Cortex of kidney (tissue), 1 donor: ENCODE results near the gene ARID1B.

Source experiments
- DNase-seq: peaks from one replicate; lab custom pipeline; 2025; lab: John Stamatoyannopoulos, UW

The ARID1B gene

DNA sequence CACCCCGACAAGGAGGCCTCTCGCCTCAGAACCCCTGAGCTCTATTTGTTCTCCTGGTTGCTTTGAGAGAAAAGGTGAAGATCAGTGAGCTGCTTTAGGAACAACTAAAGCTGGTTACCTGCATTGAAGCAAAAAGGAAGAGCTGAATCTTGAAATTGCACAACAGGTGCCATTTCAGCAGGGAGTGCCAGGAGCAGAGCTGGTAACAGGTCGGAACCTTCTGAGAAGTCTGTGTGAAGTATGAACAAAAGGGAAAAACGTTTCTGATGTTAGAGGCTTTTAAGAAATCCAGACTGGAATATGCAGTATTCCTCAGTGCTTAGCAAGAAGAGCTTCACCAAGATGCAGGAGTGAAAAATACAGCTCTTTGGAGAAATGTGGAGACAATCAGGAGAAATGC, 382.2 kb downstream of the ARID1B start:
- DNase-seq: no peak

DNA sequence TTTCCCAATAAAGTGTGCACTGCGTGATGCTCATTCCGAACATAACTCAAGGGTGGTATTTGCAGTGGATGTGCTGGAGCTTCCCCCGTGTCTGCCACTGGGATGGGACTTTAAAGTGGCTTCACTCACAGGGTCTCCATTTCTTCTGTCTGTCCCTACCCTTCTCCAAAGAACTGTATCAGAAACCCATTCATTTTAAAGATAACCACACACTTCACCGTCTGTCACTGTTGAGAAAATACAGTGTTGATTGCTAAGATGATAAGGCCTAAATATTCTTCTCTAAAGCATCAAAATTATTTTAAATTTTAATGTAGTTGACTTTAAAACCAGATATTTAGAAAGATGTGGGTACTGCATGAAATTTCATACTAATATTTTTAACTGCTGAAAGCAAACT, 384.7 kb downstream of the ARID1B start:
- no peak for DNase-seq

DNA sequence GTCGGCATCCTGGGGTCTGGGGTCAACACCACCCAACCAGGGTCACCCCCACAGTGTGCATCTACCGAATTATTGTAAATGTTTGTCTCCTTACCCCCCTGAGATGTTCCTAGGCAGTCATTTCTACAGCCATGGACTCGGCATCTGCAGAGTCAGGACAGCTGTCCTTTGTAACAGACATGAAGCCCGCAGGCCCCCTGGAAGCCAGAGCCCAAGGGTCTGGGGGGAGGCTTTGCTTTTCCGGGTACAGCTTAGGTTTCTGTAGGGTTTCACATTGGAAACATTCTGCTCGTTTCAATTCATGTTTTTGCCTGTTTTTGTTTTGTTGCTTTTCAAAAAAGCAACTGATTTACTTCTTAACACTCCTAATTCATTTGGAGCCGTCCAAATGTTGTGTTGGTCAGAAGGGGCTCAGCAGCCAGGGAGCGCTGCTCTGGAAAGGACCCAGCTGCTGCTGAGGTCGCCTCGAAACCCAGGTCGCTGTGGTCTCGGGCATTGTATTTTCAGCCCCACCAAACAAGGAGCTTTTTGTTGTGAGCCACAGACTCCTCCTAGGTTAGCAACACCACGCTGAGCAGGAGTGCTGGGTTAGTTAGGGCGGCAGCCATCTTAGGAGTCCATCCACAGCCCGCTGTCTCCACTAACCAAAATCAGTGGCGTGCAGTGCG, 385.7 kb downstream of the ARID1B start:
- no peak for DNase-seq

DNA sequence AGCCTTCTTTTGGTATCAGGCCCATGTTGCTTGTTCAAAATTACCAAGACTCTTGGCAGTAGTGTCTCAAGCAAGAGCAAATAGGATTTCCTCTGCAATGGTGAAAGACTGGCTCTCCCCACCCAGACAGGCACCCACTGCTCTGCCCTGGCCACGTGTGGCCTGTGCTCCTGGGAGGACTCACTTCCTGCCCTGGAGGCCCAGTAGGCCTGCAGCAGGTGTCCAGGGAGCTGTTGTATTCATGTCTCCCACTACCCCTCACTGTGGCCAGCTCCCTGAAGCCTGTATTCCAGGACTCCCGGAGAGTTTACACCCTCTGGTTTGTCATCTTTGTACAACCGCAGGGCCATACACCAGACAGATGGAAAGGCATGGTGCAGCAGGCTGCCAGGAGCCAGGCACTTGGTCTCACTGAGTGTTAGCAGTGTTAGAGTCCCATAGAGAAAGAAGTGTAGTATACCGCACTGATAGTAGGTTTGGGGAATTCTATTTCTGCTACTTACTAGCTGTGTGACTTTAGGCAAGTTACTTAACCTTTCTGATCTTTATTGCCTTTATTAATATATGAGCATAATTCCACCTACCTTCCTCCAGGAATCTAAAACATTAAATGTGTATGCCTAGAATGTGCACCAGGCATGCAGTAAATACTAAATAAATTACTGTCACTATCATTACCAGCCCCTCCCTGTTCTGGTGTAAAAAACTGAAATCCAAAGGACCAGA, 386.4 kb downstream of the ARID1B start:
- no peak for DNase-seq

DNA sequence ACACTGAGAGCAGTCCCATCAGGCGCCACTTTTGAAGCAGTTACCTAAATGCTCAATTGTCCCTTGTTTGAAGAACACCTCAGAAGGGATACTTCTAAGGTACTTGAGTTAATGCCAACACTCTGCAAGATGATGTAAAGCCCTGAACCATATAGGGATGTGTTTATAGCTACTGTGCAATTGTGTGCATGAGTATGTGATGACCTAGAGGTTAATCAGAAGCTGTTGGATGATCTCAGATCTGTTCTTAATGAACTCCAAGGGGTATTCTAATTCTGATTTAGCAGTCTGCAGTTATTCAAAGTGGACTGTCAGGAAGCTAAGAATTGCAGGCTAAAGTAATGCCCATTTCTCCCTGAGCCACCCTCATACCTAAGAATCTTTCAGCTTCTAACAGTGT, 387.8 kb downstream of the ARID1B start:
- no peak for DNase-seq

DNA sequence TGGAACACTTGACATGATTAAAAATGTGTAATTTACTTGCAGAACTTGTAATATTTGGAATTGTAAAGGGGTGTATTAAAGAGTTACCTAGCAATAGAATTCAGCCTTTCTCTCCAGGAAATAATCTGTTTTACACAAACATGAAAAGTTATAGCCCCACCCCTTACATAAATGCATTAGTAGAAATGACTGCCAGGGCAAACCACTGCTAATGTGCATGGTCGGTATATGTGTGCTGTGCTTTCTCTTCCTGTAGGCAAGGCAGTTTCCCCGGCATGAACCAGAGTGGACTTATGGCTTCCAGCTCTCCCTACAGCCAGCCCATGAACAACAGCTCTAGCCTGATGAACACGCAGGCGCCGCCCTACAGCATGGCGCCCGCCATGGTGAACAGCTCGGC, 389.6 kb downstream of the ARID1B start:
- no peak for DNase-seq

DNA sequence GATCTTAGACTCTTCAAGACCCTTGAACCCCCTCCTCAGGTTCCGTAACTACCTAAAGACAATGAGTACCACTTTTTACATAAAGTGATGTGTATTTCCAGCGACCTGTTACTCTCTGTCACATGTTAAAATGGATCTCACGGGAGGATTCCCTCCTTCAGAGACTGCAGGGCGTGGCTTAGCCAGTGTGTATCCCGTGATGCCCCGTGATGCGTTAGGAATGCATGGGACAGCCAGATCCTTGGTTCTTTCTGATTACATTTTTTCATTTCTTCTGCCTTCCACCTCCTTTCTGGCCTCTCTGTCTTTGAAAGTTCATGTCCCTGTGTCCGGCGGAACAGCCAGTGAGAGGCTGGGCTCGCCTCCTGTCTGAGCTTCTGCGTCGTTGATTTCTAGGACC, 390.7 kb downstream of the ARID1B start:
- DNase-seq: no peak

DNA sequence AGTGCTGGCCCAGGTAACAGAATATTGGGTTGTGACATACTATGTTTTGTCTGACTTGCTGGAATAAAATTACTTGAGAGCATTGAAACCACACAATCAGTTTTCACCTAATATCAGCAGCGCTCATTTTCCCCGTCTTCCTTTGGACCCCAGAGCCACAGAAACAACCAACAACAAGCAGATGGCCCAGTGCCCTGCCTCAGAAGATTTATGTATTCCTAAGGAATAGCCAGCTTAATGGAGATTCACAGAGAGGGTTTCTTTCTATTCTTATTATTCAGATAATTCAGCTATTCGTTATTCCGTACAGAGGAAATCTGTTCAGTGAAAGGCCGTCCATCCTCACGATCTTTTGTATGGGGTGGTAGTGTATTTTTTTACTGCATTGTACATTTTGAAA, 391.3 kb downstream of the ARID1B start:
- DNase-seq: no peak

DNA sequence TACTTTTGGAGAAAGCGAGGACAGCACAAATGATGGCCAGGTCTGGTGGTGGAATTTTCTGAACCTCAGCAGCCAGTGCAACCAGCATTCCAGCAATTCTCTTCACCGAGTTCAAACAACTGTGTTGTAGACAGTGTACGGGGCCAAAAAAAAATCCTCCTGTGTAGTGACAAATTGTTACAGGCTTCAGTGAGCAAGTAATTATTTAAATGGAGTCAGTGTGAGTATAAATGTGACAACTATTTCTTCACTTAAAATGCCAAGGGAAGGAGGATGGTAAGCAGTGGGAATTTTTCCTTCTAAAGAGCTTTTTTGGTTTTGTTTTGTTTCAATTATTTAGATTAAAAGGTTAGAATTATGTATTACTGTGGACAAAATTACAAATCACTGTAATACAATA, 392.0 kb downstream of the ARID1B start:
- DNase-seq: no peak

DNA sequence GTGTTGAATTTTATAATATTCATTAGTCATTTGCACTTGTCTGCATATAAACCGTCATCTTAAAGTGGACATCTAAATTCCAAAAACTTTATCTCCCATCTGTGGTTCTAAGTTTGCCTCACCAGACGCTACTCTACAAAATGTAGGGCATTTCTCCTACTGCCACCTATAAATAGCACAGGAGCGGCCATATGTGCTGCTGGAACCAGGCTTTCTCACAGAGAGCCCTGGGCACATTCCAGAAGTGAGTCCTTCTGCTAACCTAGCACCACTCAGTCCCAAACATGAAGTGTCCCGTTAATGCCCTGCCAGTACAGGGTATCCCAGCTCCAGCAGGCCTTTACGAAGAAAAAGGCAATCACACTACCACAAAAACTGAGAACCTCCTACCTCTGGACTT, 392.5 kb downstream of the ARID1B start:
- DNase-seq: no peak

DNA sequence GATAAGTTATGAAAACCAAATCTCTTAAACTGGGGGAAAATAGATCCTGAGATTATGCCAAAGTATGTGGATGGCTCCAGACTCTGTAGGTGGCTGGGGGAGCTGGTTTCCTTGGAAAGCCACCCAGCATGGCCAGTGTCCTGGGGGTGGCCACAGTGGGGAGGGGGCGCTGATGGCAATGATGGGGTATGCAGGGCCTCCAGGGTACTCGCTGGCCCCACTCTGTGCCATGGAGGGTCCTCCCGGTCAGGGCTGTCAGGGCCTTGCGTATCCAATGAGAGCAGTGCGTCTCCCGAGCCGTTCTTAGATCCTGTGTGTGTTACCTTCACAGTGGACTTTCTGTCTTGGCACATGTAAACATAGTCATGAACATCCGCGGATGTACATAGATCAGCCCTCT, 393.4 kb downstream of the ARID1B start:
- DNase-seq: no peak

DNA sequence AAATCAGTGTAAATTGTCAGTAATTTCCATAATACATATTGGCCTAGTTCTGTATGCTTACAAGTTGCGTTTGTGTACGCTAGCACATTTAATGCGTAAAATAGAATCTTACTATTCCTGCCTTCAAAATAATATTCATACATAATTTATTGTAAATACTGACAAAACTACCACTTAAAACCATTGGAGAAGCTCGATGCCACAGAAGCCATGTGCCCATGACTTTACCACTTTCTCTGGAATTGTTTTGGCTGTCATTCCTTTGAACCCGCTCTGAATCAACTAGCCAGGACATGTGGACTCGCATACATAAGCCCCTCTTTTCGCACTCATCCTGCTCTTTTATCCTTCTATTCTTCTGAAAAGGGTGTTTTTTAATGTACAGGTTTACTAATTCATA, 394.6 kb downstream of the ARID1B start:
- DNase-seq: no peak

DNA sequence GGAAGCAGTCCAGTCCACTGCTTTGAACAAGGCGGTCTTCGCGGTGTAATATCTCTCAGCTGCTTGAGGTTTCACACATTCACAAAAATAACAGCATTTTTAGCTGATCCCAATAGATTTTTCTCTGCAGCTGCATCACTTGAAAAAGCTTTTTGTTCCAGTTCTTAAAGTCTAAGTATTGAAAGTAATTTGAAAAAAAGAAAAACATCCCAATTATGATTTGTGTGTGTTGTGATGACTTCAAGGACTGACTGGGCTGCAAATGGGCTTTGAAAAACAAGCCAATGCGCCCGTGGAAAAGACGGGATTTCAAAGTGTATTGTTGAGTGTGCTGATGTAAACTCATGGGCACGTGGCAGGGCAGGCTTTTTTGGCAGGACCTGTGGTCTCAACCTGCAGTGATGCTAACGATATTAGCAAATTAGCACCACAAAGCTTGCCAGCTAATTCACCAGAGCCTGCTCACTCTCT, 395.1 kb downstream of the ARID1B start:
- no peak for DNase-seq

DNA sequence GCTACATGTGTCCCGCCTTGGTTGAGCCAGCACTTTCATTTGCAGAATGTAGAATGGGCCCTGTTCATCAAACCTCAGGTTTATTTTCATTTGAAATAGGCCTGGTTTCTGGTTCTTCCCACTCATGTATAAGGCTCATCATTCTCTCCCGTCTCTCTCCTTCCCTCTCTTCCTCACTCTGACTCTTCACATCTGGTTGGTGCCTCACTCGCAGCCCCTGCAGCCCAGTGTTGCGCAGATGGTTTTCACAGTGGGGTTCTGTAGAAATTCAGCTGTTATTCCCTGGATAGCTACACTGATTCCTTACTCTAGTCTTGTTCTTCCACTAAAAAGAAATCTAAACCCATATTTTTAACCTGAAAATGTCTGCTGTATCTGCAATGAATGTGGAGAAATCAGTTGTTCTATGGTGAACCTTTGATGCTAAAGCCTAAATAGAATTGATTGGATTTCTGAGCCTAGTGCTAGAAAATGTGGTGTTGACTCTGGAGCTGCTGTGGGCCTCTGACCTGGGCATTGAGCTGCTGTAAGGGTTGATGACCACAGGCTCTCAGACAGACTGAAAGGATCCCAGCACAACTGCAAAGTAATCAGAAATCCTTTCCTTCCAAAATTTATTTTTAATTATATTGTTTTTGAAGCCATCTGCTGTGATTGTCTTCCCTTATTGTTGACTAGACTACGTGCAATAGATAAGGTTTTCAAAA, 395.8 kb downstream of the ARID1B start:
- DNase-seq: no peak

DNA sequence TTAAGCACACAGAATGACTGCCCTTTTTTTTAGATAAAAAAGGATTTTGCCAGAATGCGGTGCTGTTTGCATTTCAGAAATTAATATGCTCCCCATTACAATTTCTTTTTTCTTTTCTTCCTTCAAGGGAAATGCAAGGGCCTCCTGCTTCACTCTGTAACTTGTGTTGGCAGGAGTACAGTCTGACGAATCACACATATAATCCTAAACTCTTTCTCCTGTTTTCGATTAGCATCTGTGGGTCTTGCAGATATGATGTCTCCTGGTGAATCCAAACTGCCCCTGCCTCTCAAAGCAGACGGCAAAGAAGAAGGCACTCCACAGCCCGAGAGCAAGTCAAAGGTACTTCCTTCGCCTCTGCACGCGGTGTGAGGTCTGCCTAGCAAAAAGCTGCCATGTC, 396.6 kb downstream of the ARID1B start:
- no peak for DNase-seq

DNA sequence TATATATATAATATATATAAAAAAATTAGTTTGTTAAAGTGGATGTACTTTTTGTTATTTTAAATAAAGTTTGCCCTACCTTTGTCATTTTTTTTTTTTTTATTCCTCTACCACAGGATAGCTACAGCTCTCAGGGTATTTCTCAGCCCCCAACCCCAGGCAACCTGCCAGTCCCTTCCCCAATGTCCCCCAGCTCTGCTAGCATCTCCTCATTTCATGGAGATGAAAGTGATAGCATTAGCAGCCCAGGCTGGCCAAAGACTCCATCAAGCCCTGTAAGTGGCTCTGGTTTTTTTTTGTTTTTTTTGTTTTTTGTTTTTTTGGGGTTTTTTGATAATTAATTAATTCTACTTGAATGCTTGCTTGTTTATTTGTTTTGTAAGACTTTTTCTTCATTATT, 397.6 kb downstream of the ARID1B start:
- DNase-seq: no peak

DNA sequence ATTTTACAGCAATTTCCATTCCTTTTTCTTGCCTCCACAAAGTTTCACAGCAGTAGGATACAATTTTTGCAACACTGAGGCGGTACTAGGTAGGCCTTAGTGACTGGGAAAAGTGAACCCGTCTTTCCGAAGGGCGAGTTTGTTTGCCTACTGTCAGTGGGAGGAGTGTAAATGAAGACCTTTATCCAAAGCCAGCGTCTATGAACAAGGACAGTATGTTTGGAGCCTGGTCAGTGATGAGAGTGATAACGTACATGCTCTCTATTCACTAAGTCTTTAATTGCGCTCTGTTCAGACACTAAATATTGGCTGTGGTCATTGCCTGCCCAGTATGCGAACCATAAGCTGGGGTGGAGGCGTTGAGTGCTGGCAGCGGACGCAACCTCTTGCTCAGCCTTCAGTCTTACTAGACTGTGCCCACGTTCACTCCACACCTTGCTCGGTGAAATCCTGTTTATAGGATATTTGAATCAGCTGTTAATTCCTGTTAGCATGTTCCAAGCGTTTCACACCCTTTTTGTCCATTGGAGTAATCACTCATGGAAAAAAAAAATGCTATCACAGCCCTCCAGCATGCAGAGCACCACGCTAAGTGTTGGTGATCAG, 400.7 kb downstream of the ARID1B start:
- DNase-seq: no peak

DNA sequence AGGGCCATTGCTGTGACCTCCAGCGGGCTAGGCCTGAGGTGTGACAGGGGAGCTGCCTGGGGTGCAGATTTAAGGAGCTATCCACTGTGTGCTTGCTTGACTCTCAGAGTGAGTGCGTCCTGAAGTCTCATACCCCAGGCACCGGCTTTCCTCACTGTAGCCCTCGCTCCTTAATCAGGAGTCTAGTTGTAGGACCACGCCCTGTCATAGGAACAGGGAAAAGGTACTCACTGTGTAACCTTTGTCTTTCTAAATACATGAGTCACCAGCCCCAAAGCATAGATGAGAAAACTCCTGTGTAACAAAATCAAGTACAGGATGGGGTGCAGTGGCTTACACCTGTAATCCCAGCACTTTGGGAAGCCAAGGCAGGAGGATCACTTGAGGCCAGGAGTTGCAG, 404.5 kb downstream of the ARID1B start:
- no peak for DNase-seq

DNA sequence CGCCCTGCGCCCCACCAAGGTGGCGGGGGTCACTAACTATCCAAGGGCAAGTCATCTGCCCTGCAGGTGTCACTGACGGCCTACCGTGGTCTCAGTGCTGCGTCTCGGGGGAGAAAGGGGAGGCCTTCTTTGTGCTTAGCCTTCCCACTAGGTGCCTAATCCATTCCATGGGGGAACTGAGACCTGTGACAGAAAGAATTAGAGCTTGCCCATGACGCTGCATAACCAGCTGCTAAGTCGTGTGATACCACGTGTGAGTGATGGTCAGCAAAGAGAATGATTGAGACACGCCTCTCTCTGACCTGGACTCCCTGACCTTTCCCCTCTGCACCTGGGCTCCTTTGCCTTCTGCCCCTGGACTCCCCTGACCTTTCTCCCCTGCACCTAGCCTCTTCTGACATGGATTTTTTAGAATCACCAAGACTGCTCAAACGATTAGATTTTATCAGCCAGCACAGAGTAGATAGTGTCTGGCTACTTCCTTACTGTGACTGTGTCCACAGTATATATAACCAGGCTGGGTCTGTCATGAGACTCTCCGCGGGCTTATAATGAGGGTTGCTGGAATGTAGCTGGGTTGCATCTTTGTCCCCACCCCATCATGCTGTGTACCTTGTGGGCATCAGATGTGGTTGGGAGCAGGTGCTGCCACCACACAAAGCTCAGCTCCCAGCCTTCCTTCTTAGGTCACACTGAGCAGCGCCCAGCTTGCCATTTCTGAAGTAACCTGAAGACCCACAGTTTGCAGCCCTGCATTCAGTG, 405.5 kb downstream of the ARID1B start:
- DNase-seq: no peak

DNA sequence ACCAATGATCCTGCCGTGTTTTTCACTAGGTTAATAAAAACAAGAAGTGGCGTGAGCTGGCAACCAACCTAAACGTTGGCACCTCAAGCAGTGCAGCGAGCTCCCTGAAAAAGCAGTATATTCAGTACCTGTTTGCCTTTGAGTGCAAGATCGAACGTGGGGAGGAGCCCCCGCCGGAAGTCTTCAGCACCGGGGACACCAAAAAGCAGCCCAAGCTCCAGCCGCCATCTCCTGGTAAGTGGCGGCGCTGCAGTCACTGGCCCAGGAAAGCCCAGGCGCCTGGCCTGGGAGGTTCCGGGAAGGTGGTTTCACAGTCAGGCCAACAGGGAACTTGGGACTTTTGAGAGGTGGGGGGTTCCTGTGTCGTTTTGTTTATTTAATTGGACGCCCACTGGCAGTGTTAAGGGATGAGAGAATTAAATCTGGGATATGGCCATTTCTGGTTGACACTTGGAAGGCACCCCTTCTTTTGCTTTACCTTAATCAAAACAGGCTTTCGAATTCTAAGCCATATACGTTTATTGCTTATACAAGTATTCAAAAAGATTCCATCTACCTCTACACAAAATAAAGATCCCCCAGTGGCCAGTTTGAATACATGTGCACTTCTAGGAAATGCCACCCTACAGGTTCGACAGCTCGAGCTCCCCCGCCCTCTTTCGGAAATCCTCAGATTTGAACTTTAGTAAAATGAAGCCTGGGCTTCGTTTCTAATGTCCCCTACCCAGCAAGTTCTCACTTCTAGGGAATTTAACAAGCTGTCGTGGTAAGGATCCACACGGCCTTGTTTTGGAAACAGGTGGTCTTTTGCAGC, 407.2 kb downstream of the ARID1B start:
- no peak for DNase-seq

DNA sequence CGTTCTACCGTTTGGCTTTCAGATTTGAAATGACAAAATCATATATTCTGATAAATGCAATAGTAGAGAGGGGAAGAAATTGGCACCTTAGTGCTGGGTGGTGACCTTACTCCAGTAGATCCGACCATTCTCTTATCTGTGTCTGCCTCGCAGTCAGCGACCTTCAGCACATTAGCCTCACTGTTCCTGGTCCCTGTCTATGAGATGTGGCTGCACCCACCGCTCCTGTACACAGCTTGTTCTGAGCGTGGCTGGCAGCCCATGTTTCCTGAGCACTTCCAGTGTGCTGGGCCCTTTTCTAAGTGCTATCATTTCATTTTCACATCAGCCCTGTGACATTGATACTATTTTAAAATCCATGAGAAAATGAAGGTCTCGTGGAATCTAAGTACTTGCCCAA, 408.0 kb downstream of the ARID1B start:
- no peak for DNase-seq
